GM19240 (cell line): ENCODE measurements around the gene PCGF2.

Source experiments
- DNase-seq: peaks from one replicate; pipeline ENCODE4 v3.0.0; 2011; ENCODE audit warnings: low spot score; ENCODE audit not compliant: insufficient read length

PCGF2 gene

DNA sequence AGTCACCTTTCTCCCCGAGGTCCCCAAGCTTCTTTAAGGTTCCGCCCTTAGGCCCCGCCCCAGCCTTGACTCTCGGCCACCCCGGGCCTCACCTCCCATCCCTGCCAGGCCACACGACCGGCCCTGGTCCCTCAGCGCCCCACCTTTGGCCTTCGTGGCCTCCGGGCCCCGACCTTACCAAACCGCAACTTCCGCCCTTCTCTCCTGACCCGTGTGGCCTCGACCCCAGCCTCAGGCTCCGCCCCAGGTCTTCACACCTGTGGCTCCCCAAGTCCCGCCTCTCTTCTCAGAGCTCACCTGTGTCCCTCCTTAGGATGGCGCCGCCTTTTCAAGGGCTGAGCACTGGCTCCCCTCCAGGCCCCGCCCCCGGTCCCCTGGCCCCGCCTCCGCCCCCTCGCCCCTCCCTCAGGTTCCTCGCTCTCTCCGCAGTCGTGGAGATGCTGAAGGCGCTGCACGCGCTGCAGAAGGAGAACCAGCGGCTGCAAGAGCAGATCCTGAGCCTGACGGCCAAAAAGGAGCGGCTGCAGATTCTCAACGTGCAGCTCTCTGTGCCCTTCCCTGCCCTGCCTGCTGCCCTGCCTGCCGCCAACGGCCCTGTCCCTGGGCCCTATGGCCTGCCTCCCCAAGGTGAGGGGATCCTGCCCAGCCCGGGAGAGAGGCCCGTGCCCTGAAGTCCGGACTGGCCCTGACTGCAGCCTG, 28.0 kb downstream of the PCGF2 start:
- no peak for DNase-seq

GRCh38 chr17:38719289-38719942, 28.7 kb downstream of the PCGF2 start:
- DNase-seq: no peak

GRCh38 chr17:38717139-38717745, 30.9 kb downstream of the PCGF2 start:
- DNase-seq: no peak

DNA sequence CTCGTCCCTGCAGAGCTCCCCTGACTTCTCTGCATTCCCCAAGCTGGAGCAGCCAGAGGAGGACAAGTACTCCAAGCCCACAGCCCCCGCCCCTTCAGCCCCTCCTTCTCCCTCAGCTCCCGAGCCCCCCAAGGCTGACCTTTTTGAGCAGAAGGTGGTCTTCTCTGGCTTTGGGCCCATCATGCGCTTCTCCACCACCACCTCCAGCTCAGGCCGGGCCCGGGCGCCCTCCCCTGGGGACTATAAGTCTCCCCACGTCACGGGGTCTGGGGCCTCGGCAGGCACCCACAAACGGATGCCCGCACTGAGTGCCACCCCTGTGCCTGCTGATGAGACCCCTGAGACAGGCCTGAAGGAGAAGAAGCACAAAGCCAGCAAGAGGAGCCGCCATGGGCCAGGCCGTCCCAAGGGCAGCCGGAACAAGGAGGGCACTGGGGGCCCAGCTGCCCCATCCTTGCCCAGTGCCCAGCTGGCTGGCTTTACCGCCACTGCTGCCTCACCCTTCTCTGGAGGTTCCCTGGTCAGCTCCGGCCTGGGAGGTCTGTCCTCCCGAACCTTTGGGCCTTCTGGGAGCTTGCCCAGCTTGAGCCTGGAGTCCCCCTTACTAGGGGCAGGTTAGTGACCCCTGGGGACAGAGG, 31.6 kb downstream of the PCGF2 start:
- DNase-seq: no peak

DNA sequence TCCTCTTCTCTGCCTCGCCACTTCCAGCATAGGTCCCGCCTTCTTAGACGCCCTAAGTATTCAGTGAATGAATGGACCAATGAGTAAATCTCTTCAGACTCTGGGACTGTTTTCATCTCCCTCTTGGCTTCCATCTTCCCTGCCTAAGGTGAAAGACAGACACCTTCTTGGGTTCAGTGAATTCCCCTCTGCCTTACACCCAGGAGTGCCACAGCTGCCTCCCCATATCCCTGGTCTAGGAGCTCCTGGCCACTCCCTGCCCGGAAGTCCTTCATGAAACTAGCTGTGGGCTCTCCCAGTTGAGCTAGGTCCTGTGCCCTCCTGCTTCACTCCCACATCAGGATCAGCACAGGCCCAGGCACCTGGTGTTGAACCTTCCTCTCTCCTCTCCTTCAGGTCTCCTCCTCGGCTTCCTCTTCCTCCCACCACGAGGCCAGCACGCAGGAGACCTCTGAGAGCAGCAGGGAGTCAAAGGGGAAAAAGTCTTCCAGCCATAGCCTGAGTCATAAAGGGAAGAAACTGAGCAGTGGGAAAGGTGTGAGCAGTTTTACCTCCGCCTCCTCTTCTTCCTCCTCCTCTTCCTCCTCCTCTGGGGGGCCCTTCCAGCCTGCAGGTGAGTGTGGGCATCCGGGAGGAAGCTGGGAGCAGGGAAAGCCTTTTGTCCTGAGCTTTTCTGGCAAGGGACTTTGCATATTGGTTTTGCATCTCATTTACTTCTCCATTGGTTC, 32.8 kb downstream of the PCGF2 start:
- no peak for DNase-seq

- no peak for DNase-seq
Measured at GRCh38 chr17:38713456-38714075, 34.6 kb downstream of the PCGF2 start.

DNA sequence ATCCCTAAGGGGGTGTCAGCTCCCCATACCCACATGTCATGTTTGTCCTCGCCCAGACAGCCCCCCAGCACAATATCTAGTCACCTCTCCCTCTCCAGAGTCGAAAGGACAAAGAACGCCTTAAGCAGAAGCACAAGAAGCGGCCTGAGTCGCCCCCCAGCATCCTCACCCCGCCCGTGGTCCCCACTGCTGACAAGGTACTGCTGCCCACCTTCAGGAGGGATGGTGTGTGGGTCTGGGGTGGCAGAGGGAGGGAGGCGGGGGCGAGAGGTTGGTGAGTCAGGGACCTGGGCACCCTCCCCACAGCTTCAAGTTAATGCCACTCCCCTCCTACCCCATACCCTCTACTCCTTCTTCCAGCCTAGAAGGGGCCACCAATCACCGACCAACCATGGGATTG, 35.5 kb downstream of the PCGF2 start:
- DNase-seq: no peak

GRCh38 chr17:38711792-38712571, 36.2 kb downstream of the PCGF2 start:
- no peak for DNase-seq

- no peak for DNase-seq
Measured at GRCh38 chr17:38710985-38711384, 37.2 kb downstream of the PCGF2 start.

GRCh38 chr17:38710604-38710962, 37.6 kb downstream of the PCGF2 start:
- no peak for DNase-seq

GRCh38 chr17:38709864-38710603, 38.1 kb downstream of the PCGF2 start:
- DNase-seq: no peak

DNA sequence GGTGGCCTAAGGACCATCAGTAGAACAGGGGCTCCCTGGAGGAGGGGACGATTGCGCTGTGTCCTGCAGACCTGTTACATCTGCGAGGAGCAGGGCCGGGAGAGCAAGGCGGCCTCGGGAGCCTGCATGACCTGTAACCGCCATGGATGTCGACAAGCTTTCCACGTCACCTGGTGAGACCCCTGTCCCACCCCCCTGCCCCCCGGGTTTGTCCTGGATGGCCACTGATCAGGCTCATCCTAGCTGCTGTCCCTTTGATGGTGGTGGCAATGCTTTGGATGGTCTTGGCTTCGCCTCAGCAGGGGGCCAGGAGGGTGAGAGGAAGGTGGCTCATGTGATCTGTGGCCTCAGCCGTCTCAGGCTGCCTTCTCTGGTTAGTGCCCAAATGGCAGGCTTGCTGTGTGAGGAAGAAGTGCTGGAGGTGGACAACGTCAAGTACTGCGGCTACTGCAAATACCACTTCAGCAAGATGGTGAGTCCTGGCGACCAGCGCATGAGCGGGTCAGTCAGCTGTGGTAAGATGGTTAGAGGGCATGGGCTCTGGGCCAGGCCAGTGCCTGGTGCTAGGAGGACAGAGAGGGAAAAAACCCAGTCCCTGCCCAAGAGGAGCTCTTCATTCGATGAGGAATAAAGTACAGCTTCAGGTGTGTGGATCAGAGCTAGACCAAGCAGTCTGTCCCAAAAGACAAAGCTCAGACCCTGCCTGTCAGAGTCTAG, 38.9 kb downstream of the PCGF2 start:
- DNase-seq: no peak

GRCh38 chr17:38707678-38708351, 40.3 kb downstream of the PCGF2 start:
- no peak for DNase-seq

GRCh38 chr17:38706505-38707216, 41.5 kb downstream of the PCGF2 start:
- no peak for DNase-seq

DNA sequence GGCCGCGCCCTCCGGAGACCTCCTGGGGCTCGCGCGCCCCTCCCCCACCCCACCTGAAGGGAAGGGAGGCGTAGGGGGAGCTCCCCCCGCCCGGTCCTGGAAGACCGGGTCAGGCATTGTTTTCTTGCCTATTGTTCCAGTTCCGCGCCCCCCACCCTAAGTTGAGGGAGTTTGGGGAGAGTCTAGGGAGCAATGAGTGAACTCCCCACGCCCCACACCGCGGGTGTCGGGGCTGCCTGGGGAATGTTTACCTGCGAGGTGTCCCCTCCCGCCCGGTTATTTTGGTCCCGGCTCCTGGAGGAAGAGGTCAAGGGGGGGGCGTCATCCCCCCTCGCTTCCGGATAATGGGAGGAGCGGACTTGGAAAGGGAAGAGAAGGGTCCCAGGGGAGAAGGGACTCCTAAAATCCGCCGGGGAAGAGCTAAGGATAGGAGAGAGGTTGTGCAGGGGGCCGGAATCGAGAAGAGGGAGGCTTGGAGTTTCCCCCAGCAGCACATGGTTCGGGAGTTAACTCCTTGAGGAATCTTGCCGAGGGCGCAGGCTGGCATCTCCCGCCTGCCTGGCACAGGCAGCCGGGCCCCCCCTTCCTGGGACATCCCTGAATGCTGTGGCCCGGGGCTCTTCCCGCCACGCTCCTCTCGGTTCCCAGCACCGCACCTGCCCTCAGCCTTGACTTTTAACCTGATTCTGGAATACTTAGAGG, 42.2 kb downstream of the PCGF2 start:
- no peak for DNase-seq

GRCh38 chr17:38705523-38705802, 42.7 kb downstream of the PCGF2 start:
- DNase-seq: no peak
